CD8-positive, alpha-beta memory T cell (primary cell): ENCODE data around the gene SLC9C1. TPM values are rescaled to one million over a fixed set of nuclear protein-coding genes. Genes with fewer than 3 reads are reported as not detected.
A peak's percentile ranks its signal among the peaks of the same experiment; 100 is the strongest.

Source experiments
- CTCF ChIA-PET: fragments of 350-600 bp; sonication (Branson Sonifier 250); formaldehyde crosslinking; loops from one replicate; lab custom pipeline; 2021; ENCODE audit warnings: antibody characterized with exemption; lab: Charles Lee
- POLR2A ChIA-PET: fragments of 350-600 bp; sonication (Branson Sonifier 250); formaldehyde crosslinking; loops from one replicate; lab custom pipeline; 2021; ENCODE audit warnings: antibody characterized with exemption; lab: Charles Lee
- DNase-seq, 5 donors: peaks; one replicate each; pipeline versions ENCODE4 v3.0.0 to v3.0.0-alpha.2; 2020 to 2022; ENCODE audit warnings: mixed read lengths in 1 of 5
- H3K27ac ChIP-seq: one replicate; pipeline ENCODE4 v1.7.0; 2013; ENCODE audit warnings: low read depth, mild to moderate bottlenecking, low read length, moderate library complexity
- H3K27me3 ChIP-seq: 2 replicates; pipeline ENCODE4 v1.7.0; 2013; ENCODE audit warnings: low read length, mild to moderate bottlenecking; ENCODE audit not compliant: insufficient read depth, poor library complexity, severe bottlenecking
- H3K36me3 ChIP-seq: 2 replicates; pipeline ENCODE4 v1.7.0; 2013; ENCODE audit warnings: mild to moderate bottlenecking, low read length, moderate library complexity; ENCODE audit not compliant: insufficient read depth
- H3K4me1 ChIP-seq: 2 replicates; pipeline ENCODE4 v1.7.0; 2013; ENCODE audit warnings: mild to moderate bottlenecking, low read length, moderate library complexity; ENCODE audit not compliant: insufficient read depth
- H3K4me3 ChIP-seq: 2 replicates; pipeline ENCODE4 v1.7.0; 2013; ENCODE audit warnings: mild to moderate bottlenecking, low read length
- H3K9me3 ChIP-seq: 2 replicates; pipeline ENCODE4 v1.7.0; 2013; ENCODE audit warnings: mild to moderate bottlenecking, low read length
- H3K27ac Mint-ChIP-seq, 8 donors: one replicate each; pipeline ENCODE4 v1.8.0; 2020 to 2021; ENCODE audit warnings: mixed read lengths in 8 of 8, mild to moderate bottlenecking in 6 of 8, inconsistent platforms in 3 of 8, moderate library complexity in 3 of 8
- H3K27me3 Mint-ChIP-seq, 2 donors: one replicate each; pipeline ENCODE4 v1.8.0; 2020 to 2021; ENCODE audit warnings: mixed read lengths in 2 of 2, mild to moderate bottlenecking in 1 of 2, moderate library complexity in 1 of 2
- H3K36me3 Mint-ChIP-seq, 3 donors: one replicate each; pipeline ENCODE4 v1.8.0; 2020 to 2021; ENCODE audit warnings: mixed read lengths in 3 of 3, inconsistent platforms in 1 of 3, mild to moderate bottlenecking in 1 of 3
- H3K4me1 Mint-ChIP-seq, 3 donors: one replicate each; pipeline ENCODE4 v1.8.0; 2020 to 2021; ENCODE audit warnings: mixed read lengths in 3 of 3, inconsistent platforms in 1 of 3, mild to moderate bottlenecking in 1 of 3
- H3K4me3 Mint-ChIP-seq, 7 donors: one replicate each; pipeline ENCODE4 v1.8.0; 2020 to 2021; ENCODE audit warnings: mixed read lengths in 7 of 7, mild to moderate bottlenecking in 6 of 7, moderate library complexity in 4 of 7, inconsistent platforms in 2 of 7
- H3K9me3 Mint-ChIP-seq, 5 donors: one replicate each; pipeline ENCODE4 v1.8.0; 2020 to 2022; ENCODE audit warnings: mixed read lengths in 5 of 5, mild to moderate bottlenecking in 3 of 5, moderate library complexity in 2 of 5, inconsistent platforms in 1 of 5
- polyA plus RNA-seq: library from polyadenylated mRNA; unstranded; fragments of 300-500 nt; fragmentation: Illumina TruSeq; gene quantifications from one replicate; pipeline ENCODE4 v1.2.3, GENCODE V29; 2021
- total RNA-seq, 2 experiments: library from RNA; stranded (reverse); gene quantifications; one replicate each; pipeline ENCODE4 v1.2.3, GENCODE V29; 2021

The SLC9C1 gene
- total and polyA plus RNA-seq, 3 experiments from 2014 or later = not detected

GRCh38 chr3:112140584-112140983 is 153.4 kb downstream of the SLC9C1 start:
- CTCF ChIA-PET = interaction anchor here (1.1 kb wide), 1 partner anchor 379 kb away, joined by 3 read pairs; no protein-coding TSS in a partner anchor
- Mint-ChIP-seq H3K9me3 (peaks cover 0 to 15% (median 5%) of the 10 kb centered on the region in 5 donors), H3K4me1 (peaks cover 14 to 36% (median 30%) of the 10 kb centered on the region in 3 donors), H3K4me3 (no peak overlapping the region), H3K27ac (no peak overlapping the region), H3K27me3 (no peaks in the 10 kb centered on the region), H3K36me3 (peaks cover 0 to 11% (median 2%) of the 10 kb centered on the region in 3 donors)
- Histone ChIP-seq H3K4me1 (peaks cover 10% of the 10 kb centered on the region), H3K27me3 (no peaks in the 10 kb centered on the region), H3K36me3 (no peaks in the 10 kb centered on the region), H3K9me3 (no peaks in the 10 kb centered on the region), H3K27ac (no peak overlapping the region), H3K4me3 (no peak overlapping the region)
- no peak for DNase-seq
- POLR2A ChIA-PET = no interaction called here

GRCh38 chr3:112138219-112138969 is 155.6 kb downstream of the SLC9C1 start:
- Histone ChIP-seq H3K4me1 (peaks cover 32% of the 10 kb centered on the region), H3K27ac (no peak overlapping the region), H3K9me3 (no peaks in the 10 kb centered on the region), H3K27me3 (no peaks in the 10 kb centered on the region), H3K36me3 (no peaks in the 10 kb centered on the region), H3K4me3 (no peak overlapping the region)
- peak overlapping the region in 1 of 8 donors; percentile 26 for H3K27ac Mint-ChIP-seq
- ChIA-PET POLR2A (no interaction called here), CTCF (interaction anchor here (0.9 to 3.9 kb wide), 2 partner anchors 27 to 299 kb away, joined by 4 to 16 read pairs; no protein-coding TSS in a partner anchor)
- no peak overlapping the region for H3K4me3 Mint-ChIP-seq
- peaks cover 24 to 52% (median 47%) of the 10 kb centered on the region in 3 donors for H3K4me1 Mint-ChIP-seq
- no peaks in the 10 kb centered on the region for H3K27me3 Mint-ChIP-seq
- no peak for DNase-seq
- H3K9me3 Mint-ChIP-seq = peaks cover 0 to 3% (median 0%) of the 10 kb centered on the region in 5 donors
- peaks cover 0 to under 1% (median 0%) of the 10 kb centered on the region in 3 donors for H3K36me3 Mint-ChIP-seq

GRCh38 chr3:112137781-112138180 is 156.2 kb downstream of the SLC9C1 start:
- Mint-ChIP-seq H3K27me3 (no peaks in the 10 kb centered on the region), H3K27ac (no peak overlapping the region), H3K36me3 (peaks cover 0 to 2% (median 0%) of the 10 kb centered on the region in 3 donors), H3K9me3 (no peaks in the 10 kb centered on the region), H3K4me3 (no peak overlapping the region), H3K4me1 (peaks cover 28 to 54% (median 49%) of the 10 kb centered on the region in 3 donors)
- POLR2A ChIA-PET = no interaction called here
- Histone ChIP-seq H3K9me3 (no peaks in the 10 kb centered on the region), H3K4me1 (peaks cover 38% of the 10 kb centered on the region), H3K27ac (no peak overlapping the region), H3K4me3 (no peak overlapping the region), H3K27me3 (no peaks in the 10 kb centered on the region), H3K36me3 (no peaks in the 10 kb centered on the region)
- CTCF ChIA-PET = interaction anchor here (0.9 to 3.9 kb wide), 3 partner anchors 27 to 382 kb away, joined by 4 to 16 read pairs (median 4); no protein-coding TSS in a partner anchor
- DNase-seq = no peak

GRCh38 chr3:112136959-112137693 is 156.9 kb downstream of the SLC9C1 start:
- H3K36me3 ChIP-seq = no peaks in the 10 kb centered on the region
- H3K4me3 ChIP-seq = no peak overlapping the region
- H3K27ac ChIP-seq = no peak overlapping the region
- peak in 2 of 5 donors; percentile 40 to 57 for DNase-seq
- POLR2A ChIA-PET = no interaction called here
- H3K27me3 Mint-ChIP-seq = no peaks in the 10 kb centered on the region
- H3K27ac Mint-ChIP-seq = peak overlapping the region in 3 of 8 donors; percentile 2 to 35 (median 35)
- peaks cover 38% of the 10 kb centered on the region for H3K4me1 ChIP-seq
- no peaks in the 10 kb centered on the region for H3K9me3 ChIP-seq
- no peaks in the 10 kb centered on the region for H3K9me3 Mint-ChIP-seq
- peaks cover 34 to 61% (median 56%) of the 10 kb centered on the region in 3 donors for H3K4me1 Mint-ChIP-seq
- no peak overlapping the region for H3K4me3 Mint-ChIP-seq
- H3K27me3 ChIP-seq = no peaks in the 10 kb centered on the region
- peaks cover 0 to 2% (median 0%) of the 10 kb centered on the region in 3 donors for H3K36me3 Mint-ChIP-seq
- CTCF ChIA-PET = interaction anchor here (1.3 to 3.9 kb wide), 2 partner anchors 26 to 383 kb away, joined by 4 to 16 read pairs; no protein-coding TSS in a partner anchor

- H3K36me3 Mint-ChIP-seq = peaks cover 0 to 2% (median 0%) of the 10 kb centered on the region in 3 donors
- Histone ChIP-seq H3K36me3 (no peaks in the 10 kb centered on the region), H3K4me3 (no peak overlapping the region), H3K4me1 (peaks cover 39% of the 10 kb centered on the region), H3K27me3 (no peaks in the 10 kb centered on the region), H3K27ac (no peak overlapping the region), H3K9me3 (no peaks in the 10 kb centered on the region)
- POLR2A ChIA-PET = no interaction called here
- no peaks in the 10 kb centered on the region for H3K9me3 Mint-ChIP-seq
- no peak overlapping the region for H3K4me3 Mint-ChIP-seq
- H3K27ac Mint-ChIP-seq = peak overlapping the region in 4 of 8 donors; percentile 9 to 36 (median 24)
- no peaks in the 10 kb centered on the region for H3K27me3 Mint-ChIP-seq
- peaks cover 34 to 68% (median 60%) of the 10 kb centered on the region in 3 donors for H3K4me1 Mint-ChIP-seq
- CTCF ChIA-PET = interaction anchor here (3.9 kb wide), 1 partner anchor 25 kb away, joined by 16 read pairs; no protein-coding TSS in a partner anchor
- DNase-seq = no peak
Observed at GRCh38 chr3:112136046-112136445, 158.0 kb downstream of the SLC9C1 start.

- peak in 2 of 5 donors; percentile 34 to 48 for DNase-seq
- no peaks in the 10 kb centered on the region for H3K27me3 Mint-ChIP-seq
- no peaks in the 10 kb centered on the region for H3K27me3 ChIP-seq
- H3K9me3 ChIP-seq = no peaks in the 10 kb centered on the region
- peak overlapping the region in 6 of 7 donors; percentile 1 to 89 (median 15) for H3K4me3 Mint-ChIP-seq
- H3K4me1 Mint-ChIP-seq = peaks cover 46 to 78% (median 75%) of the 10 kb centered on the region in 3 donors
- no peak overlapping the region for H3K27ac ChIP-seq
- H3K4me3 ChIP-seq = no peak overlapping the region
- ChIA-PET CTCF (no interaction called here), POLR2A (no interaction called here)
- H3K9me3 Mint-ChIP-seq = no peaks in the 10 kb centered on the region
- peaks cover 54% of the 10 kb centered on the region for H3K4me1 ChIP-seq
- H3K36me3 Mint-ChIP-seq = peaks cover 0 to 2% (median 0%) of the 10 kb centered on the region in 3 donors
- H3K36me3 ChIP-seq = no peaks in the 10 kb centered on the region
- peak overlapping the region; percentile 45 to 96 (median 90) for H3K27ac Mint-ChIP-seq
Observed at GRCh38 chr3:112134335-112135124, 159.5 kb downstream of the SLC9C1 start.

- peak overlapping the region; percentile 78 for H3K4me3 ChIP-seq
- Mint-ChIP-seq H3K9me3 (no peaks in the 10 kb centered on the region), H3K27ac (peak overlapping the region; percentile 78 to 96 (median 92)), H3K36me3 (peaks cover 0 to 2% (median 0%) of the 10 kb centered on the region in 3 donors), H3K4me1 (peaks cover 54 to 84% (median 83%) of the 10 kb centered on the region in 3 donors), H3K4me3 (peak overlapping the region; percentile 89 to 98 (median 91)), H3K27me3 (peaks cover 0 to 1% of the 10 kb centered on the region in 2 donors)
- POLR2A ChIA-PET = no interaction called here
- H3K36me3 ChIP-seq = no peaks in the 10 kb centered on the region
- H3K27me3 ChIP-seq = no peaks in the 10 kb centered on the region
- no peaks in the 10 kb centered on the region for H3K9me3 ChIP-seq
- no peak for DNase-seq
- no peak overlapping the region for H3K27ac ChIP-seq
- H3K4me1 ChIP-seq = peaks cover 62% of the 10 kb centered on the region
- CTCF ChIA-PET = no interaction called here
Observed at GRCh38 chr3:112133626-112134334, 160.2 kb downstream of the SLC9C1 start.
